ENCODE measurements around the gene CARD10. TPM values are rescaled to one million over a fixed set of nuclear protein-coding genes. Genes with fewer than 3 reads are reported as not detected.
A peak's percentile ranks its signal among the peaks of the same experiment; 100 is the strongest.

Gene CARD10
- total RNA-seq, 1 experiment from 2014 or later = 22.7 TPM

GRCh38 chr22:37467391-37467955 is 51.7 kb downstream of the CARD10 start:
- intact Hi-C loops (cut with micrococcal nuclease) = no loop called here
- DNase-seq (ENCODE audit: unreplicated experiment) = no peak
- ChIA-PET CTCF (interaction anchor here (0.9 to 1.9 kb wide), 4 partner anchors 9 to 206 kb away, joined by 3 to 6 read pairs (median 3); no protein-coding TSS in a partner anchor), POLR2A (no interaction called here)
- BruUV-seq (replicated peaks) = no TSS peak
- no peaks in the 10 kb centered on the region for H3K27me3 Mint-ChIP-seq (ENCODE audit: insufficient read depth, unreplicated experiment)
- H3K4me1 Mint-ChIP-seq (ENCODE audit: insufficient read depth, unreplicated experiment) = no peaks in the 10 kb centered on the region
- no peak overlapping the region for H3K27ac Mint-ChIP-seq (ENCODE audit: low read depth, unreplicated experiment)
- no peak for TF ChIP-seq CTCF (IDR thresholded peaks at IDR 0.05; ENCODE audit: unreplicated experiment)
- H3K4me3 Mint-ChIP-seq (ENCODE audit: unreplicated experiment) = no peak overlapping the region
- no peaks in the 10 kb centered on the region for H3K9me3 Mint-ChIP-seq (ENCODE audit: unreplicated experiment)
- H3K36me3 Mint-ChIP-seq (ENCODE audit: insufficient read depth, unreplicated experiment) = no peaks in the 10 kb centered on the region

- Mint-ChIP-seq H3K27ac (ENCODE audit: low read depth, unreplicated experiment) (no peak overlapping the region), H3K36me3 (ENCODE audit: insufficient read depth, unreplicated experiment) (no peaks in the 10 kb centered on the region), H3K27me3 (ENCODE audit: insufficient read depth, unreplicated experiment) (no peaks in the 10 kb centered on the region), H3K4me1 (ENCODE audit: insufficient read depth, unreplicated experiment) (no peaks in the 10 kb centered on the region), H3K9me3 (ENCODE audit: unreplicated experiment) (no peaks in the 10 kb centered on the region), H3K4me3 (ENCODE audit: unreplicated experiment) (no peak overlapping the region)
- POLR2A ChIA-PET = no interaction called here
- no peak for DNase-seq (ENCODE audit: unreplicated experiment)
- intact Hi-C loops (cut with micrococcal nuclease) = no loop called here
- no TSS peak for BruUV-seq (replicated peaks)
- TF ChIP-seq CTCF (IDR thresholded peaks at IDR 0.05; ENCODE audit: unreplicated experiment) = no peak
- CTCF ChIA-PET = interaction anchor here (1.5 kb wide), 1 partner anchor 148 kb away, joined by 3 read pairs; no protein-coding TSS in a partner anchor
Observed at GRCh38 chr22:37464181-37464580, 55.0 kb downstream of the CARD10 start.

GRCh38 chr22:37462983-37463382 is 56.2 kb downstream of the CARD10 start:
- intact Hi-C loops (cut with micrococcal nuclease) = no loop called here

GRCh38 chr22:37462436-37462835 is 56.8 kb downstream of the CARD10 start:
- TF ChIP-seq CTCF (IDR thresholded peaks at IDR 0.05; ENCODE audit: unreplicated experiment) = no peak
- H3K27me3 Mint-ChIP-seq (ENCODE audit: insufficient read depth, unreplicated experiment) = no peaks in the 10 kb centered on the region
- CTCF ChIA-PET = interaction anchor here (1.0 to 1.7 kb wide), 3 partner anchors 10 to 146 kb away, joined by 3 to 5 read pairs (median 4); no protein-coding TSS in a partner anchor
- DNase-seq (ENCODE audit: unreplicated experiment) = no peak
- no peak overlapping the region for H3K27ac Mint-ChIP-seq (ENCODE audit: low read depth, unreplicated experiment)
- POLR2A ChIA-PET = interaction anchor here (1.2 kb wide), 1 partner anchor 148 kb away, joined by 4 read pairs; no protein-coding TSS in a partner anchor
- H3K4me3 Mint-ChIP-seq (ENCODE audit: unreplicated experiment) = no peak overlapping the region
- BruUV-seq (replicated peaks) = no TSS peak
- no peaks in the 10 kb centered on the region for H3K36me3 Mint-ChIP-seq (ENCODE audit: insufficient read depth, unreplicated experiment)
- H3K4me1 Mint-ChIP-seq (ENCODE audit: insufficient read depth, unreplicated experiment) = no peaks in the 10 kb centered on the region
- H3K9me3 Mint-ChIP-seq (ENCODE audit: unreplicated experiment) = no peaks in the 10 kb centered on the region
- intact Hi-C loops (cut with micrococcal nuclease) = no loop called here

More at GRCh38 chr22:37462983-37463382, 56.2 kb downstream of the CARD10 start:
- Mint-ChIP-seq H3K4me3 (ENCODE audit: unreplicated experiment) (no peak overlapping the region), H3K36me3 (ENCODE audit: insufficient read depth, unreplicated experiment) (no peaks in the 10 kb centered on the region), H3K27ac (ENCODE audit: low read depth, unreplicated experiment) (no peak overlapping the region), H3K4me1 (ENCODE audit: insufficient read depth, unreplicated experiment) (no peaks in the 10 kb centered on the region), H3K9me3 (ENCODE audit: unreplicated experiment) (no peaks in the 10 kb centered on the region), H3K27me3 (ENCODE audit: insufficient read depth, unreplicated experiment) (no peaks in the 10 kb centered on the region)
- peak; percentile 49 for DNase-seq (ENCODE audit: unreplicated experiment)
- CTCF ChIA-PET = interaction anchor here (1.0 to 1.1 kb wide), 2 partner anchors 9 to 147 kb away, joined by 3 to 4 read pairs; no protein-coding TSS in a partner anchor
- BruUV-seq (replicated peaks) = no TSS peak
- POLR2A ChIA-PET = interaction anchor here (1.2 kb wide), 1 partner anchor 149 kb away, joined by 4 read pairs; no protein-coding TSS in a partner anchor
- TF ChIP-seq CTCF (IDR thresholded peaks at IDR 0.05; ENCODE audit: unreplicated experiment) = no peak
